Ectodermal cell (in vitro differentiated cells): ENCODE measurements around the gene TYR.
"Not testable (repeated sequence)": the region's sequence is repeated elsewhere in the genome, so short reads cannot be mapped to it uniquely, and the experiment has no call there.

ENCODE experiments used
- H3K27ac ChIP-seq: 2 replicates; pipeline ENCODE4 v1.7.0; 2013; ENCODE audit warnings: mild to moderate bottlenecking, low read depth, low read length; ENCODE audit not compliant: insufficient read depth, poor library complexity, severe bottlenecking
- H3K27me3 ChIP-seq: 2 replicates; pipeline ENCODE4 v1.7.0; 2013; ENCODE audit warnings: mild to moderate bottlenecking, low read length; ENCODE audit not compliant: insufficient read depth, control insufficient read depth, poor library complexity, severe bottlenecking
- H3K36me3 ChIP-seq: one replicate; pipeline ENCODE4 v1.7.0; 2013; ENCODE audit warnings: low read length; ENCODE audit not compliant: control insufficient read depth, insufficient read depth
- H3K4me1 ChIP-seq: one replicate; pipeline ENCODE4 v1.7.0; 2013; ENCODE audit warnings: low read length; ENCODE audit not compliant: control insufficient read depth, insufficient read depth
- H3K4me3 ChIP-seq: 2 replicates; pipeline ENCODE4 v1.7.0; 2013; ENCODE audit warnings: low read depth, low read length, control low read depth; ENCODE audit not compliant: insufficient read depth
- H3K9me3 ChIP-seq: 2 replicates; pipeline ENCODE4 v1.7.0; 2013; ENCODE audit warnings: mild to moderate bottlenecking, low read length, moderate library complexity; ENCODE audit not compliant: control insufficient read depth
- WGBS, 2 experiments: methylation state at CpG; one replicate each; pipeline ENCODE4 v1.1.7; 2013; ENCODE audit warnings: missing lambda C conversion rate in 2 of 2; 5-methylcytosine and 5-hydroxymethylcytosine counted together

Gene TYR

GRCh38 chr11:89182773-89183518, 5.3 kb downstream of the TYR start:
- 91 to 94% methylated on average over 4 to 5 of the region's 5 CpGs for WGBS, 2 experiments
- Histone ChIP-seq H3K9me3 (no peaks in the 10 kb centered on the region), H3K27ac (no peak overlapping the region), H3K4me1 (no peaks in the 10 kb centered on the region), H3K36me3 (no peaks in the 10 kb centered on the region), H3K27me3 (no peaks in the 10 kb centered on the region), H3K4me3 (no peak overlapping the region)

- H3K4me3 ChIP-seq, result no peak overlapping the region
- H3K27me3 ChIP-seq, result no peaks in the 10 kb centered on the region
- no peak overlapping the region for H3K27ac ChIP-seq
- WGBS, 2 experiments, result 93 to 96% methylated on average over 2 to 3 of the region's 3 CpGs
- H3K4me1 ChIP-seq, result no peaks in the 10 kb centered on the region
- H3K36me3 ChIP-seq, result no peaks in the 10 kb centered on the region
- H3K9me3 ChIP-seq, result no peaks in the 10 kb centered on the region
These were observed 6.3 kb downstream of the TYR start for GRCh38 chr11:89184021-89184420.

GRCh38 chr11:89189776-89190175, 12.1 kb downstream of the TYR start:
- H3K27ac ChIP-seq, result no peak overlapping the region
- H3K9me3 ChIP-seq, result no peaks in the 10 kb centered on the region
- H3K4me3 ChIP-seq, result no peak overlapping the region
- 100% methylated on average over 1 of the region's 2 CpGs; no CpG with 5 or more reads in 1 of the 2 experiments for WGBS, 2 experiments
- H3K27me3 ChIP-seq, result no peaks in the 10 kb centered on the region
- no peaks in the 10 kb centered on the region for H3K36me3 ChIP-seq
- no peaks in the 10 kb centered on the region for H3K4me1 ChIP-seq

- WGBS, 2 experiments, result 87% methylated on average over 1 of the region's 1 CpG; no CpG with 5 or more reads in 1 of the 2 experiments
- no peak overlapping the region for H3K4me3 ChIP-seq
- H3K4me1 ChIP-seq, result no peaks in the 10 kb centered on the region
- H3K27ac ChIP-seq, result no peak overlapping the region
- H3K27me3 ChIP-seq, result no peaks in the 10 kb centered on the region
- no peaks in the 10 kb centered on the region for H3K36me3 ChIP-seq
- no peaks in the 10 kb centered on the region for H3K9me3 ChIP-seq
These were observed 23.5 kb downstream of the TYR start for GRCh38 chr11:89201138-89201537.

- H3K27me3 ChIP-seq, result no peaks in the 10 kb centered on the region
- H3K4me3 ChIP-seq, result no peak overlapping the region
- no peaks in the 10 kb centered on the region for H3K4me1 ChIP-seq
- H3K27ac ChIP-seq, result no peak overlapping the region
- H3K36me3 ChIP-seq, result no peaks in the 10 kb centered on the region
- no peaks in the 10 kb centered on the region for H3K9me3 ChIP-seq
These were observed 26.1 kb downstream of the TYR start for GRCh38 chr11:89203814-89204213.

- Histone ChIP-seq H3K9me3 (no peaks in the 10 kb centered on the region), H3K4me3 (no peak overlapping the region), H3K27ac (no peak overlapping the region), H3K36me3 (no peaks in the 10 kb centered on the region), H3K27me3 (no peaks in the 10 kb centered on the region), H3K4me1 (no peaks in the 10 kb centered on the region)
These were observed 27.7 kb downstream of the TYR start for GRCh38 chr11:89205378-89205777.

- H3K27ac ChIP-seq, result no peak overlapping the region
- no peaks in the 10 kb centered on the region for H3K27me3 ChIP-seq
- H3K4me3 ChIP-seq, result no peak overlapping the region
- 70 to 75% methylated on average over 4 to 7 of the region's 8 CpGs for WGBS, 2 experiments
- no peaks in the 10 kb centered on the region for H3K9me3 ChIP-seq
- H3K4me1 ChIP-seq, result no peaks in the 10 kb centered on the region
- no peaks in the 10 kb centered on the region for H3K36me3 ChIP-seq
These were observed 43.1 kb downstream of the TYR start for GRCh38 chr11:89220684-89221339.

GRCh38 chr11:89235083-89235482, 57.4 kb downstream of the TYR start:
- Histone ChIP-seq H3K4me3 (no peak overlapping the region), H3K27me3 (no peaks in the 10 kb centered on the region), H3K27ac (no peak overlapping the region), H3K36me3 (no peaks in the 10 kb centered on the region), H3K9me3 (no peaks in the 10 kb centered on the region), H3K4me1 (no peaks in the 10 kb centered on the region)
- 100% methylated on average over 1 of the region's 1 CpG; no CpG with 5 or more reads in 1 of the 2 experiments for WGBS, 2 experiments

GRCh38 chr11:89235976-89236375, 58.3 kb downstream of the TYR start:
- Histone ChIP-seq H3K4me1 (no peaks in the 10 kb centered on the region), H3K27me3 (no peaks in the 10 kb centered on the region), H3K36me3 (no peaks in the 10 kb centered on the region), H3K9me3 (no peaks in the 10 kb centered on the region), H3K4me3 (no peak overlapping the region), H3K27ac (no peak overlapping the region)
- WGBS, 2 experiments, result 94% methylated on average over 5 of the region's 5 CpGs

GRCh38 chr11:89247007-89247406, 69.3 kb downstream of the TYR start:
- not testable (repeated sequence) for H3K9me3 ChIP-seq, H3K36me3 ChIP-seq, H3K27ac ChIP-seq, H3K4me3 ChIP-seq, H3K4me1 ChIP-seq, H3K27me3 ChIP-seq
- 75% methylated on average over 2 of the region's 4 CpGs; no CpG with 5 or more reads in 1 of the 2 experiments for WGBS, 2 experiments
